Muscle of arm (tissue), 12 donors: Measurements from ENCODE around the gene TRABD. TPM values are rescaled to one million over a fixed set of nuclear protein-coding genes. Genes with fewer than 3 reads are reported as not detected.
A peak's percentile ranks its signal among the peaks of the same experiment; 100 is the strongest.

Experiments
- DNase-seq: peaks from one replicate; pipeline ENCODE4 v3.0.0-alpha.2; 2013
- polyA plus RNA-seq, 12 donors: library from polyadenylated mRNA; unstranded; fragments of 120-200 nt; gene quantifications; one replicate each; pipeline ENCODE4 v1.2.1, GENCODE V29; 2013; ENCODE audit not compliant: insufficient read length in 12 of 12

TRABD gene
- polyA plus RNA-seq, 12 donors: 13.4 to 21.8 (median 15.0) TPM; not detected in 1

DNA sequence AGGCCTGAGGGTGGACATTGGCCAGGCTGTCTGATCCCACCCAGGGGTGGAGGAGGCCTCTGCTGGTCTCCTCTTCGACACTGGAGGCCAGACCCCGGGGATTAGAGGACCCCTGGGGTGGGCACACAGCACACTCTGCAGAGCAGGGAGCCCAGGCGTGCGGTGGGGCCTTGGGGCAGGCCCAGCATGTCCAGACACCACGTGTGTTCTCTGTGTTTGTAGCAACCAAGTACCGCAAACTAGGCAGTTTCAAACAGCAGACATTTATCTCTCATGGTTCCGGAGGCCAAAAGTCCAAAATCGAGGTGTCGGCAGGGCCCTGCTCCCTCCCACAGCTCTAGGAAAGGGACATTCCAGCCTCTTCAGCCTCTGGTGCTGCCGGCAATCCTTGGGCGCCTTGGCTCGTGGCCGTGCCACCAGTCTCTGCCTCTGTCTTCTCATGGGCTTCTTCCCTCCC is 13.7 kb upstream of the TRABD start:
- DNase-seq: no peak

DNA sequence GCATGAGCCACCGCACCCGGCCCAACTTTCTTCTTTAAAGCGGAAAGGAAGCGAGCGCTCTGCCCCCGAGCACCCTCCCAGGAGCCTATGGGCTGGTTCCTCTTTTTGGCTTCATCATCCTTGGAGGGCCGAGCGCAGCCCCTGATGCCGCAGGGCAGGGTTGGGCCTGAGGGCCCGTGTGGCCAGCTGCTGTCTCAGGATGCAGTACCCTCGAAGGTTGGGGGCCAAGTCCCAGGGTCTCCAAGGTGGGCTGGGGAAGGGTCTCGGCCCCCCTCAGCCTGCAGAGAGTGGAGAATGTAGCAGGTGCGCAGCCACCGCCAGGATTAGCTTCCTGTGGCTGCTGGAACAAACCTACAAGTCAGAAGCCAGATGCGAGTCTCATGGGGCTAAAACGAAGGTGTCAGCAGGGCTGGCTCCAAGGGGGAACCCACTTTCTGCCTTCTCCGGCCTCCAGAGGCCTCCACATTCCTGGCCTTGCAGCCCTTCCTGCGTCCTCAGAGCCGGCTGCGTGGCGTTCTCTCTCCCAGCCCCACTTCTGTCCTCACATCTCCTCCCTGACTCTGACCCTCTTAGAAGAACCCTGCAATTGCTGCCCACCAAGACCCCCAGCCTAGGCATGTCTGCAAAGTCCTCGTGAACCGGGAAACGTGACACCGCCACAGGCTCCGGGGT is 12.3 kb upstream of the TRABD start:
- DNase-seq: no peak

DNA sequence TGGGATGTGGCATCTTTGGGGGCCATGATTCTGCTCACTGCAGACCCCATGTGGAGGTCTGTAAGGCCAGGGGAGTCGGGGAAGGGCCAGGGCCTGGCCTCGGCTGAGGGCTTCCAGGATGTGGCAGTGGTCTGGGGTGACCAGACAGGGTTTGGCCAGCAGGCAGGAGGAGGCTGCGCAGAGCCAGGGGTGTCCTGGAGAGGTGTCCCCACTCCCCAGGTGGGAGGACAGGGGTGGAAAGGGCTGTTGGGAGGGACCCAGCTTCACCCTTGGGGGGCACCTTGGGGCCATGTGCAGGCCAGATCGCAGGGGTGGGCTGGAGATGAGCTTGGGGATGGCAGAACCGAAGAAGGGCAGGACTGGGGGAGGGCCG is 11.7 kb upstream of the TRABD start:
- DNase-seq: no peak

DNA sequence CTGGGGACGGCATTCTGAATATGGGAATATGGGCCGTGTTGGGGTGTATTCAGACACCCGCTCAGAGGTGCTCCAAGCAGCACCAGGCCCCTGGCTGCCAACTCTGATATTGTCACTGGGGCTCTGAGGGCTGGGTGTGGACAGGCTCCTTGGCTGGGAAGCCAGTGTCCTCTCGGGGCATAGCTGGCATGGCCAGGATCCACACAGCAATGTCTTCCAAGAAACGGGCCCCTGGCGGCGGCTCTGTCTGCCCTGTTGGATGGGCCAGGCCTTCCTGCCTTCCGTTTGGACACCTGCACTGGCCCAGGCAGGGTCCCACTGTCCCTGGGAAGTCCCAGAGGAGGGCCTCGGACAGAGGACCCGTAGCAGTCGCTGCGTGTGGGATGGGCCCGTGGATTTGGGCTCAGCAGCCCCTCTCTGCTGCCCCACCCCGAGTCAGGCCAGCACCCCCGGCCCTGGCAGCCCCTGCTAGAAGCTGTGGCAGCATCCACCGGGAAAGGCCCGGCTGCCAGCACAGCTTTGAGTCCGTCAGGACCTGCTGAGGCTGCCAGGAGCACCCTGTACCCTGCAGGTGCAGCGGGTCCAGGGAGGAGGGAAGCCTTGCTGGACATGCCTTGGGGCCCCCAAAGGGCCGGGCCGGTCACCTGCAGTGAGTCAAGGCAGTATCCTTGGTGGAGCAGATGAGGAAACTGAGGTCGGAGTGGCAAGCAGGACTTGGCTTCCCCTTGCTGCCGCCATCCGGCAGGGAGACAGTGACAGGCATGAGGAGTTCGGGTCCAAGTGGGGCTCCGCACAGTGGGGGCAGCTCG is 11.1 kb upstream of the TRABD start:
- DNase-seq: no peak

DNA sequence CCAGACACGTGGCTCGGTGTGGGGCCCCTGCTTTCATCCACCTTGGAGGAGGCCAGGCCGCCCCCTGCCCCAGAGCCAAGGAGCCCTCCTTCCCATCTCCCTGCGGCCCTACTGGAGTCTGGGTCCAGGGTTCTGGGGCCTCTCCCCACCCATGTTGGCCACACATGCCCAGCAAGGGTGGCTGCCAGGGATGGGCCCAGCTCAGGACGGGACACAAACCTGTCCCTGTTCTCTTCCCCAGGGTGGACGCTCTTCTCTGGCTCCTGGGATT is 10.6 kb upstream of the TRABD start:
- no peak for DNase-seq

DNA sequence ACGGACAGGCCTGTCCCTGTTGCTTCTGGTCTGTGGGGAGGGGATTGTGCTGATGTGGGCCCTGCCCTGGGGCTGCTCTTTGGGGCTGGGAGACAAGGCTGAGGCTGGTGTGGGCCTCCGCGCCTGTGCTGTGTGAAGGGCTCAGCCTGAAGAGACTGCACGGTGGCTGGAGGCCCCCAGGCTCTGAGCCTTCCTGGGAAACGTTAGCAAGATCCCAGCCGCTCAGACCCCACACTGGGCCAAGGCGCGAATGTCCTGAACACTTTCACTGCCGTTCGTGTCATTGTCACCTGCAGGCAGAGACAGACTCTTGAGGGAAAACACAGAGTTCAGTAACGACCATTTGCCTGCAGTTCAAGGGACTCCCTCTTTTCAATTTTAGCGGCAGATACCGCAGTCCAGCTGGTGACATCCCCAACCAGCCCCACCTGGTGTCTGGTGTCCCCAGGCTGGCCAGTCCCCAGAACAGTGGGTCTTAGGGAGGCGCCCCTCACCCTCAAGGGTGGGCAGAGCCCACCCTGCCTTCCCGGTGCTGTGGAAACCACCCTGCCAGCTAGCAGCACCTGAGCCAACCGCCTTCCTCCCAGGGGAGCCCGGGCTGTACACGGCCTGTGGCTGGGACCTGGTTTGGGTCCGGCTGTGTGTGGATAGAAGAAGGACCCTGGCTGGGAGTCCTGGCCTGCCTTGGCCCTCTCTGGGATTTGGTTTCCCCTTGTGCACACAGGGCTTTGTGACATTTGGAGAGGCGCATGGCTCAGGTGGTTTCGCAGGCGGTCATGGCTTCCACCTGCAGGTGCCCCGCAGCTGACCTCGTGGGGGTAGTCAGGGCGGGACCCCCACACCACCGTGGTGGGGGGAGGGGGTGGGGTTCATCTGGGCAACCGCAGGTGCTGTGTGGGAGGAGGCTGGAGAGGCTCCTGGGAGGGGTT is 9.5 kb upstream of the TRABD start:
- DNase-seq: no peak

DNA sequence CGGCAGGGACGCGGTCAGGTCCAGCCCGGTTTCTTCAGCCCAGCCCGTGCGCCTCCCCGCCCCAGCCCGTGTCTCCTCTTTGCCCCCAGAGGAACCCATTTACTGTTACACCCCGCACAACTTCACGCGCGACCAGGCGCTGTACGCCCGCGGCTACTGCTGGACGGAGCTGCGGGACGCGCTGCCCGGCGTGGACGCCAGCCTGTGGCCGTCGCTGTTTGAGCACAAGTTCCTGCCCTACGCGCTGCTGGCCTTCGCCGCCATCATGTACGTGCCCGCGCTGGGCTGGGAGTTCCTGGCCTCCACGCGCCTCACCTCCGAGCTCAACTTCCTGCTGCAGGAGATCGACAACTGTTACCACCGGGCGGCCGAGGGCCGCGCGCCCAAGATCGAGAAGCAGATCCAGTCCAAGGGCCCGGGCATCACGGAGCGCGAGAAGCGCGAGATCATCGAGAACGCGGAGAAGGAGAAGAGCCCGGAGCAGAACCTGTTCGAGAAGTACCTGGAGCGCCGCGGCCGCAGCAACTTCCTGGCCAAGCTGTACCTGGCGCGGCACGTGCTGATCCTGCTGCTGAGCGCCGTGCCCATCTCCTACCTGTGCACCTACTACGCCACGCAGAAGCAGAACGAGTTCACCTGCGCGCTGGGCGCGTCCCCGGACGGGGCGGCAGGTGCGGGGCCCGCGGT is 8.7 kb upstream of the TRABD start:
- DNase-seq: no peak

DNA sequence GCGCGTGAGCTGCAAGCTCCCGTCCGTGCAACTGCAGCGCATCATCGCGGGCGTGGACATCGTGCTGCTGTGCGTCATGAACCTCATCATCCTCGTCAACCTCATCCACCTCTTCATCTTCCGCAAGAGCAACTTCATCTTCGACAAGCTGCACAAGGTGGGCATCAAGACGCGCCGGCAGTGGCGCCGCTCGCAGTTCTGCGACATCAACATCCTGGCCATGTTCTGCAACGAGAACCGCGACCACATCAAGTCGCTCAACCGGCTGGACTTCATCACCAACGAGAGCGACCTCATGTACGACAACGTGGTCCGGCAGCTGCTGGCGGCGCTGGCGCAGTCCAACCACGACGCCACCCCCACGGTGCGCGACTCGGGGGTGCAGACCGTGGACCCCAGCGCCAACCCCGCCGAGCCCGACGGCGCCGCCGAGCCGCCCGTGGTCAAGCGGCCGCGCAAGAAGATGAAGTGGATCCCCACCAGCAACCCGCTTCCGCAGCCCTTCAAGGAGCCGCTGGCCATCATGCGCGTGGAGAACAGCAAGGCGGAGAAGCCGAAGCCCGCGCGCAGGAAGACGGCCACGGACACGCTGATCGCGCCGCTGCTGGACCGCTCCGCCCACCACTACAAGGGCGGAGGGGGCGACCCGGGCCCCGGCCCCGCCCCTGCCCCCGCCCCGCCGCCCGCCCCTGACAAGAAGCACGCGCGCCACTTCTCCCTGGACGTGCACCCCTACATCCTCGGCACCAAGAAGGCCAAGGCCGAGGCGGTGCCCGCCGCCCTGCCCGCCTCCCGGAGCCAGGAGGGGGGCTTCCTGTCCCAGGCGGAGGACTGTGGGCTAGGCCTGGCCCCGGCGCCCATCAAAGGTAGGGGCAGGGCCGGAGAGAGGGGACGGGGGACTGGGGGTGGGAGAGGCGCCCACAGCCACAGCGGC is 7.9 kb upstream of the TRABD start:
- DNase-seq: no peak

DNA sequence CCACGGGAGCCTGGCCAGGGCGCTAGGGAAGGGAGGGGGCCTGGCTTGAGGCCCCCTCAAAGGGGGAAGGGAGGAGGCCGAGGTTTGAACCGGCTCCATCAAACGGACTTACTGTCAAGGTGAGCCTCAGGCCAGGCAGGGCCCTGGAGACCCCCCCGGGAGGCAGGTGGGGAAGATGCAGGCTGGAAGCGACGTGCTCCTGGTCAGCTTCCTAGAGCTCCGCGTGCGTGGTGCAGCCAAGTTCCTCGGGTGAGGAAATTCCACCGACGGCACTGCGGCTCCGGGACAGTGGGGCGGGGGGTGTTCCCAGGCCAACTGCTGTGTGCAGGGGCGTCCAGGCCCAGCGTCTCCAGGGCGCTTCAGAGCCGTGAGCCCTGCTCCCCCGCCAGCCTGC is 7.2 kb upstream of the TRABD start:
- no peak for DNase-seq

DNA sequence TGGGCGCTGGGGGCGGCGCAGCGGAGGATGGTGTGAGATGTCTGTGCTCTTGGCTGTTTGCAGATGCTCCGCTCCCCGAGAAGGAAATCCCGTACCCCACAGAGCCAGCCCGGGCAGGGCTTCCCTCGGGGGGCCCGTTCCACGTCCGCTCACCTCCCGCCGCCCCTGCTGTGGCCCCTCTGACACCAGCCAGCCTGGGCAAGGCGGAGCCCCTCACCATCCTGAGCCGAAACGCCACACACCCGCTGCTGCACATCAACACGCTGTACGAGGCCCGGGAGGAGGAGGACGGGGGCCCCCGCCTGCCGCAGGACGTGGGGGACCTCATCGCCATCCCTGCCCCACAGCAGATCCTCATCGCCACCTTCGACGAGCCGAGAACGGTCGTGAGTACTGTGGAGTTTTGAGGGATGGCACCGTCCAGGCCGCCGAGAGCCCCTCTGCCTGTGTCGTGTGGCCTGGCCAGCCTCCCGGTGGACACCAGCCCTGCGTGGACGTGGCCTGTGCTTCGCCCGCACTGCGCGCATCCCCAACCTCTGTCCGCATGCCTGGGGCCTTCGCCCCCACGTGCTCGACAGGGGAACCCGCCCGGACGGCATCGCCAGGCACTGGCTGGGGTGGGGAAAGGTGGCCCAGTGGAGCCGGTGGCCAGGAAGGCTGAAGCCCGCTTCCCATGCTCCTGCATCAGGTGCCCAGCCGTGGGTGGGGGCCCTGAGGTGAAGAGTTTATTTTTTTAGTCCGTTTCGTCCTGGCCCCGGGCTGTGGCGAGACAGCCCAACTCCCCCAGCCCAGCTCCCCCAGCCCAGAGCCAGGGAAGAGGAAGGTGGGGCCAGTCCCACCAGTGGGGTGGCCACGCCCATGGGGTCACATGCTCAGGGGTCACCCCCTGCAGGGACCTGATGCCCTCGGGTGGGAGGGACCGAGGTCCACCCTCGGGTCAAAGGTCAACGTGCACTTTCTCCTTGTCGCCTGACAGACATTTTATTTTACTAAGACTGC is 6.5 kb upstream of the TRABD start:
- no peak for DNase-seq

DNA sequence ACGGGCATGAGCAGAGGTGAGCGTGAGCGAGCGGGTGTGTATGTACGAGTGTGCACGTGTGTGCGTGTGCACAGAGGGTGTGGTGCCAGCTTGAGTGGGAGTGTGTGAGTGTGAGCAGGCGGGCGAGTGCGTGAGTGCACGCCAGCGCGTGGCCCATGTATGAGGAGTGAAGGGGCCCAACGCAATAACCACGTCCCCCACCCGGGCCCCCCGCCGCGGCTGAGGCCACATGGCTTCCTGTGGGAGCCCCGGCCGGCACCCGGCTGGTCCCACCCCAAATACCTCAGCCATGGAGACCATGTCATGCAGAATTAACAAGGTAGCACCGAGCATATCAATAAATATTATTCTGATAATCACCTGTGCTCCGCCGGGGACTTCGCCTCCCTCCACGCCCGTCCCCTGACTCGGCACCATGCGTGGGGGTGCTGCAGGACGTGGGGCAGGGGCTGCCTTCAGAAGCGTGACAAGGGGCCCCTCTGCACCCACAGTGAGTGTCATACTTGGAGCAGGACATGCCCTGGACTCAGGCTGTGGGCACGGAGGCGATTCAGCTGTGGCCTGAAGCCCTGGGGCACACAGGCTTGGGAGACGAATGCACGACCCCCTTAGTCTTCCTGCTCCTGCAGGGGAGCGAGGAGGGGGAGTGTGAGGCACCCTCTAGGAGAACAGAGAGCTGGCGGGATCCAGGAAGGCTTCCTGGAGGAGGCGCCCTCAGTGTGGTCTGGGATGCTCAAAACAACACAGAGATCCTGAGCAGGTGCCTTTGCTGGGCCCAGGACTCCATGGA is 5.6 kb upstream of the TRABD start:
- DNase-seq: no peak

DNA sequence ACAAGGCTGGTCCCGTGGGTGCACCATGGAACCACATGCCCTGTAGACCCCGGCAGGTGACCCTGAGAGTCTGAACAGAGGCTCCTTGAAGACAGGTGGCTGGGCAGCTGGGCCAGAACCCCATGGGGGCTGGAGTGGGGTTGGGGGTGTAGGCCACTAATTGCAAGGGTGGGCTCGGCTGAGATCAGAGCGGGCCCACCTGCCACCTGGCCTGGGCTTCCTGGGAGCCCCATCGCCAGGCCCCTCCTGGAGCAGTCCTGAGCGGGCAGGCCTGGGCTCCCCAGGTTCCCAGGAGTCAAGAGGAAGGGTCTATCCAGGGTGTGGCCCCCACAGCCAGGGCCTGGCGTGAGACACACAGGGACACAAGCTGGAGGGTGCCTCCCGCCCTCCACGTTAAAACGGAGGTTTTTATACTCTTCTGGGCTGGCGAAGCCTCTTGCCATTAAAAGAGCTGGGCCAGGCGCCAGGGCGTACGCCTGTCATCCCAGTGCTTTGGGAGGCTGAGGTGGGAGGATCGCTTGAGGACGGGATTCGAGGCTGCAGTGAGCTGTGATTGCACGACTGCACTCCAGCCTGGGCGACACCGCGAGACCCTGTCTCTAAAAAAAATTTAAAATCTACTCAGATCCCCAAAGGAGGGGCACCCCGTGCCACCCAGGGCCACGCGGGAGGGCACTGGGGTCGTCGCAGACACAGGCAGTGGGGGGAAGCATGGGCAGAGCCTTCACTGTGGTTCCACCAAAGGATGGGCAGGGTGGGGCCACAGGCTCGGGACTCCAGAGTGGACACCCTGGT is 4.8 kb upstream of the TRABD start:
- no peak for DNase-seq

DNA sequence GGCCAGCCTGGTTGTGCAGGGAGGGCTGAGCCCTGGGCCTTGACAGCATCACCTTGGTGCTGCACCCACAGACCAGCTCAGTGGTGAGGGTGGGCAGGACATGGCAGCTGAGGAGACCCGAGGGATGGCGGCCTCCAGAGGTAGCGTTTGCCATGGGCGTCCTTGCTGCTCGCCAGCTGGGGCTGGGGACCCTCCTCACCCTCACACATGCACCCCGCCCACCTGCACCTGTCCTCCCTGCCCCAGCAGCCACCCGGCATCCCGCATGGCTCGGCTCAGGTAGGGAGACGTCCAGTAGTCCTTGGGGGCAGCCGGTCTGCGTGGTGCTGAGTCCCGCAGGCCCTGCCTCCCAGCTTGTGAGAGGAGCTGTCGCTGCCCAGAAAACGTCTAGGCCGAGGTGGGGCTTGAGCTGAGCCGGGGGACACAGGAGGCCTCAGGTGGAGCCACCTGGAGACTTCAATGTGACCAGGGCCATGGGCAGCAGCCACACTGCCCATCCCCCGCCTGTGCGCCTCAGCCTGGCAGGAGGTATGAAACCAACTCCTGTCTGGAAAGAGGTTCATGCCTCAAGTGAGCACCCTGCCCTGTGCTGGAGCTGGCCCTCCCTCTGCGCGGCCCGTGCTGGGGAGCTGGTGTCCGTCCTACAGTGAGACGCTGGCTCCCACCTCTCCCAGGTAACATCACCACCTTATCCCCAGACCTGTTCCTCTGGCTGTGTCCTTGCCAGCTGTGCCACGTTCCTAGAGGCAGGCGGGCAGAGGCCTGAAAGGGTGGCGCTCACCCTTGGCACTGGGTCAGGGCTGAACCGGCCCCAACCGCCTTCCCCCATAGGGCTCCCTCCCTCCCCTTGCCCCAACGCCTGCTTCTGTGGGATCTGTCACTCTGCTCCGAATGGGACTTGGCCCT is 3.3 kb upstream of the TRABD start:
- no peak for DNase-seq

DNA sequence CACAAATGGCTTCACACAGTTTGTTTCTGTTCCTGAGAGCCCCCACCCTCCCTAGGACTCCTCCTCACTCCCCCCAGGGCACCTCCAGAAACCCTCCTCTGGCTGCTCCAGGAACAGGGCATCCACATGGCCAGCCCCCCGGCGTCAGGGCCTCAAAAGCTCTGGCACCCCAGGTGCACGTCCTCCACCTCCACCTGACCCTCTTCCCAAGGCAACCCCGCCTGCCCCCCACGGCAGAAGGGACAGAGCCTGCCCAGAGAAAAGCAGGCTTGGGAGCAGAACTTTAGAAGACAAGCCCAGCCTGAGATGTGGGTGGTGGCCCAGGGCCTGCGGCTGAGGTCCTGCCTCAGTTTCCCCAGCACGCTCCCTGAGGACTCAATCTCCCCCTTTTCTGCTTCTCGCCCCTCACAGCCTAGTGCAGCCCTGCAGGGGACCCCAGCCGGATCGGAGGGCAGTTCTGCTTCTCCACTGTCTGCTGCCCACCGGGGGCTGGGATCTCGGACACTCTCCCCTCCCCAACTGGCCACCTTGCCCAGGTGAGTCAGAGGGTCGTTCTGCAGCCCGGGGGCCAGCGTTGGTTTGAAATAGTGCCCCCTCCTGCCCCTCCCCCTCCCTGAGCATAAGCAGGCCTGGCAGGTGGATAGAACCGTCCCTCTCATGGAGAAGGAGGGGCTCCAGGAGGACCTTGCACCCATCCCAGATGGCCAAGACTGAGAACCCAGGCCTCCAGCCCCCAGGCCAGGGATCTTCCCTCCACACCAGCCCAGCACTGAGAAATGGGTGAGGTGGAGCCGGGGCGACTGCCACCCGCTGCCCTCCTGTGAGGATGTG is 2.4 kb upstream of the TRABD start:
- DNase-seq: no peak

DNA sequence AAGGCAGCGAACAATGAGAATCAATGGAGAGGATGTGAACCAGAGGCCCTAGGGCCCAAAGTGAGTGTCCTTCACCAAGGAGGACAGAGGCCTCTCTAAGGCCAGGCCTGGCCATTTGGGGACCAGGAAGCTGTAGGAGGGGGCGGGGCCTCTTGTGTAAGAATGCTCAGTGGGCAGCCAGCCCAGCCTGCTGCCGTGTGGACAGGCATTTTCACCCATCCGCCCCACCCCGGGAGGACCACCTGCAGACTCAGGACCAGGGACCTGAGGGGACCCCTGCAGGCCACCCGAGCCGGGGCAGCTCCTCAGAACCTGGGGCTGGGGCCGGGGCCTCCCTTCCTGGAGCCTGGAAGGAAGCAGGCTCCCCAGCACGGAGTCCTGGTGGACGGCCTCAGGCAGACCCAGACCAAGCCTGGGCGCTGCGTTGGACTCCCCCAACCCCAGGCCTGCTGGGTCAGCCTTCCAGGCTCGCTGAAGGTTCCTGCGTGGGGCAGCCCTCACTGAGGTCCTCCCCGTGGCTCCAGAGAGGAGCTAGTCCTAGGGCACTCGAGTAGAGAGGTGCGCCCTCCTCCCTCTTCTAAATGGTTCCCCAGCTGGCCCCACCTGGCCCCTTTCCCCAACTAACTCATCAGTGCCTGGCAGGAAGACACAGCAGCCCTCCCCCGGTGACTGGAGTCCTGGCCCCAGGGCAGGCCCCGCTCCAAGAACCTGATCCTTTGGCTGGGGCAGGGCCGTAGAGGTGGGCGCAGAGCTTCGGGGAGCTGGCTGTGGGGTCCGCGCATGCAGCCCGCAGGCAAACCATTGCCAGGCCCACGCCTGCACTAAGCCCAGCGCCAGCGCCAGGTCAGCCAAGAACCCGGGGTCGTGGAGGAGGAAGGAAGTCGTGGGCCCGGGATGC is 1.5 kb upstream of the TRABD start:
- peak; percentile 50 for DNase-seq
